Activated T-cell treated with anti-CD3 and anti-CD28 coated beads, Interleukin-2, amount 50 U/mL, for 24 hours (primary cell): ENCODE measurements around the gene PRDM16.

ENCODE experiments used
- DNase-seq: peaks from one replicate; pipeline ENCODE4 v3.0.0-alpha.2; 2020
- H3K27ac Mint-ChIP-seq: 2 replicates; pipeline ENCODE4 v1.8.0; 2020; ENCODE audit warnings: mild to moderate bottlenecking, mixed read lengths
- H3K27me3 Mint-ChIP-seq: 2 replicates; pipeline ENCODE4 v1.8.0; 2020; ENCODE audit warnings: mixed read lengths
- H3K36me3 Mint-ChIP-seq: 2 replicates; pipeline ENCODE4 v1.8.0; 2020; ENCODE audit warnings: low read depth, mixed read lengths
- H3K4me1 Mint-ChIP-seq: 2 replicates; pipeline ENCODE4 v1.8.0; 2020; ENCODE audit warnings: low read depth, mixed read lengths
- H3K4me3 Mint-ChIP-seq: 2 replicates; pipeline ENCODE4 v1.8.0; 2020; ENCODE audit warnings: mild to moderate bottlenecking, moderate library complexity, mixed read lengths
- H3K9me3 Mint-ChIP-seq: 2 replicates; pipeline ENCODE4 v1.8.0; 2020; ENCODE audit warnings: mixed read lengths

PRDM16 gene

GRCh38 chr1:3386205-3387002, 317.4 kb downstream of the PRDM16 start:
- Mint-ChIP-seq H3K36me3 (no peaks in the 10 kb centered on the region), H3K4me3 (no peak overlapping the region), H3K27me3 (peaks cover 8% of the 10 kb centered on the region), H3K4me1 (no peaks in the 10 kb centered on the region), H3K27ac (no peak overlapping the region), H3K9me3 (no peaks in the 10 kb centered on the region)
- DNase-seq, result no peak

DNA sequence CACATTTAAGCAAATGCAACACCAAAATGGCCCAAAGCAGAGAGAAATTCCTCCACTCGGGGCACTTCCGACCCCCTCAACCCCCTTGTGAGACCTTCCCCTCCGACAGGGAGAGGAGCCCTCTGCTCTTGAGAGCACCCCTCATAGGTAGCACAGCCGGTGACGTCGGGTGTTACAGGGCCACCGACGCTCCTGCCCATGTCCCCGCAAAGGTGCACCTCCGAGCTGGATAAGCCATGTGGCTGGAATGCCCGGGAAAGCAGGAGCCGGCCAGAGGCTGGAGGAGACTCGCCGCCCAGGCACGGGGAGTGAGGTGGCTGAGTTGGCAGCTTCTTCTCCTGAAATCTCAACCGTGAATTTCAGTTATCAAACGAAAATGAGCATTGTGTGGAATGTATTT, 318.4 kb downstream of the PRDM16 start:
- Mint-ChIP-seq H3K4me3 (no peak overlapping the region), H3K4me1 (no peaks in the 10 kb centered on the region), H3K36me3 (no peaks in the 10 kb centered on the region), H3K9me3 (no peaks in the 10 kb centered on the region), H3K27ac (no peak overlapping the region), H3K27me3 (peaks cover 17% of the 10 kb centered on the region)
- no peak for DNase-seq

GRCh38 chr1:3389093-3389833, 320.3 kb downstream of the PRDM16 start:
- H3K27me3 Mint-ChIP-seq, result peaks cover 24% of the 10 kb centered on the region

DNA sequence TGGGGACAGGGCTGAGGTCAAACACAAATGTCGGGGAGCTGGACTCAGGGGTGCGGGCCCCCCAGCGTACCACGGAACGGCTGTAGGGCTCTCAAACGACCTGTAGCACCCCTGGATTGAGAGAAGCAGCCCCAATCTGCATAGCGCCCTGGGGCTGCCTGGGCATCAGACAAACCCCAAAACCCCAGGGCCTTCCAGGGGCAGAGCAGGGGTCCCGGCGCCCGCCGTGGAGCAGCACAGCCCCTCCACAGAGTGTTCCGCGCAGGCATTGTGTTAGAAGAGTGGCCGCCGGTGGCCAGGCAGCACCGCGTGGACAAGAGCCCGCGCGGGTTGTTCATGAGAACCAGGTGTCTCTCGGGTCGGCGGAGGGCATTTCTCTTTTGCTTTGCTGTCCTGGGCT, 321.3 kb downstream of the PRDM16 start:
- no peak overlapping the region for H3K27ac Mint-ChIP-seq
- H3K4me1 Mint-ChIP-seq, result peaks cover 3% of the 10 kb centered on the region
- no peaks in the 10 kb centered on the region for H3K36me3 Mint-ChIP-seq
- no peak overlapping the region for H3K4me3 Mint-ChIP-seq
- DNase-seq, result no peak
- H3K27me3 Mint-ChIP-seq, result peaks cover 32% of the 10 kb centered on the region
- H3K9me3 Mint-ChIP-seq, result no peaks in the 10 kb centered on the region

More at GRCh38 chr1:3389093-3389833, 320.3 kb downstream of the PRDM16 start:
- no peak for DNase-seq
- Mint-ChIP-seq H3K27ac (no peak overlapping the region), H3K4me1 (peaks cover 3% of the 10 kb centered on the region), H3K36me3 (no peaks in the 10 kb centered on the region), H3K4me3 (no peak overlapping the region), H3K9me3 (no peaks in the 10 kb centered on the region)

- Mint-ChIP-seq H3K27ac (no peak overlapping the region), H3K36me3 (no peaks in the 10 kb centered on the region), H3K4me1 (peaks cover 3% of the 10 kb centered on the region), H3K9me3 (no peaks in the 10 kb centered on the region), H3K4me3 (no peak overlapping the region), H3K27me3 (peaks cover 42% of the 10 kb centered on the region)
- no peak for DNase-seq
These were observed 322.7 kb downstream of the PRDM16 start for GRCh38 chr1:3391711-3392110.

DNA sequence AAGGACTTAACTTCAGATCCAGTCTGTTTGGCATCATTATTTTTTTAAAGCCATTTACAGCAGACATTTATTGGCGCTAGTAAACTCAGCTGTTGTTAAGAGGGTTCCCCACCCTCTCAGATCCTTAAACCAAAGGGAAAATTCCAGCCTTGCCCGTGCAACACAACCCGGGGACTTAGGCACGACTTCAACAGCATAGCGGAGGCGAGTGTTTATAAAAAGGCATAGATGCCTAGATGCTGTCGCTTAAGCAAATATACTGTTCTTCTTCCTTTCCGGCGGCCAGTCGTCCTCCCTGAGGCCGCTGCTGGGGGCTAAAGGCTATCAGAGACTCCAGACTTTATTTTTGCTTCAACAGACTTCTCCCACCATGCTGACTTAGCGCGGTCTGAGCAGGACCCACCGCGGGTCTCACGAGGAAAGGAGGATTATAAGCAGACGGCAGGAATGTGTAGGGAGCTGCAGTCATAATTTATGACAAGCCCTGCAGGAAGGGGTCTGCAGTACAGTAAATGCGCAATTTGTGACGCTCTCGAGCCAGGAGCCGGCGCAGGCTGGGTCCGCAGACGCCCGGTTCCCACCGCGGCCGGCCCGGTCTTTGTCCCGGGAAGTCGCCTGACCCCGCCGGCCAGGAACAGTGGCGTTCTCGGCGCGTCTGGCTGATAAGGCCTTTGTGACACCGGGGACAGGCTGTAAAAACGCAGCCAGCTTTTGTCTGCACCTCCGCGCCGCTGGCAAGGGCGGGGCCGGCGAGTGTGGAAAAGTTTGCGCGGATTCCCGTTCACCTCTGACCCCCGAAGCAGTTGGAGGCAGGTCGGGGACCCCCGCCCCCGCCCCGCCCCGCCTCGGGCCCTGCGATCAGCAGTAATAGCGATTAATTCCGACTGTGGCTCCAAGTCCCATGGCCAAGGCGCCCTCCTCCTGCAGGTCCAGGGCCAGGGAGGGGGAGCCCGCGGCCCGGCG, 324.3 kb downstream of the PRDM16 start:
- Mint-ChIP-seq H3K4me3 (no peak overlapping the region), H3K27me3 (peaks cover 42% of the 10 kb centered on the region), H3K9me3 (no peaks in the 10 kb centered on the region)

DNA sequence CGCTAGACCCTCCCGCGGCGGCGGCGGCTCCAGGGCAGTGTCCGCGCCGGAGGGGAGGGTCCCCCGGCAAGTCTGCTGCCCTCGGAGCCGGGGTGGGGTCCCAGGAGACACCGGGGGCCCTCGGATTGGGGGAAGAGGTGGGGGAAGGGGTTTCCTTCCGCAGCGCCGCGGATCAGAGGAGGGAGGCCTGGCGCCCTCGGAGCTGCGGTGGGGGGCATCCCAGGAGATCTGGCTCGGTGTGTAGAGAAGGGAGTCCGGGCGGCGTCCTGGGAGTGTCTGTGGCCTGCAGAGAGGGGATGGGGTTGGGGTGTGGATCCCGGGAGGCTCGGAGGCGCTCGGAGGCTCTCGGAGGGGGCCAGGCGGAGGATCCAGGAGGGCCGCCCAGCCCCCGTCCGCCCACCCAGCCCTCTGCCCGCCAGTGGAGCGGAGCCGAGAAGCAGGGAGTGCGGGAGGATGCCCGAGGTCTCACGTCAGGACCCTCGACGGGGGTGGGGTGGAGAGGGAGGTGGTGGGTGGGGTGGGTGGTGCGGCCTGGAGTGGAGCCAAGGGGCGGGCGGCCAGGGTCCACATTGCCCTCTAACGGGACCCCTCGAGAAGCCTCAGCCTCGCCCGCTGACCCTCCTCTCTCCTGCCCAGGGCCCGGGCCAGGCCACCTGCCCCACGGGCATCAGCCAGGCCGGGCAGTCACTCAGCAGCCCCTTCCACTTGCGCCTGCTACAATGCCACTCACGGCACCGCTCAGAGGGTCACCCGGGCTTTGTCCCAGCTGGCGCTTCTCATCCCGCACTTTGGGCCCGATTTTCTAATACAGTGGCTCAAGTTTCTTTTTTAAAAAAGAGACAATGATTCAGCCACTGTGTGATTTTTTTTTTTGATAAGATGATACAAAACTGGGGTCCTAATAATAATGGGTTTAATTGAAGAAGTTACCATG, 325.3 kb downstream of the PRDM16 start:
- no peak for DNase-seq
- H3K36me3 Mint-ChIP-seq, result no peaks in the 10 kb centered on the region
- no peak overlapping the region for H3K27ac Mint-ChIP-seq
- no peak overlapping the region for H3K4me3 Mint-ChIP-seq
- H3K4me1 Mint-ChIP-seq, result peaks cover 3% of the 10 kb centered on the region
- no peaks in the 10 kb centered on the region for H3K9me3 Mint-ChIP-seq
- peaks cover 42% of the 10 kb centered on the region for H3K27me3 Mint-ChIP-seq

More for the DNA sequence above, 324.3 kb downstream of the PRDM16 start:
- no peak for DNase-seq
- Mint-ChIP-seq H3K4me1 (peaks cover 3% of the 10 kb centered on the region), H3K36me3 (no peaks in the 10 kb centered on the region), H3K27ac (no peak overlapping the region)

GRCh38 chr1:3396411-3396810, 327.4 kb downstream of the PRDM16 start:
- no peaks in the 10 kb centered on the region for H3K36me3 Mint-ChIP-seq
- H3K4me1 Mint-ChIP-seq, result peaks cover 3% of the 10 kb centered on the region
- peaks cover 43% of the 10 kb centered on the region for H3K27me3 Mint-ChIP-seq
- no peak overlapping the region for H3K27ac Mint-ChIP-seq
- H3K4me3 Mint-ChIP-seq, result no peak overlapping the region
- no peaks in the 10 kb centered on the region for H3K9me3 Mint-ChIP-seq
- DNase-seq, result no peak

DNA sequence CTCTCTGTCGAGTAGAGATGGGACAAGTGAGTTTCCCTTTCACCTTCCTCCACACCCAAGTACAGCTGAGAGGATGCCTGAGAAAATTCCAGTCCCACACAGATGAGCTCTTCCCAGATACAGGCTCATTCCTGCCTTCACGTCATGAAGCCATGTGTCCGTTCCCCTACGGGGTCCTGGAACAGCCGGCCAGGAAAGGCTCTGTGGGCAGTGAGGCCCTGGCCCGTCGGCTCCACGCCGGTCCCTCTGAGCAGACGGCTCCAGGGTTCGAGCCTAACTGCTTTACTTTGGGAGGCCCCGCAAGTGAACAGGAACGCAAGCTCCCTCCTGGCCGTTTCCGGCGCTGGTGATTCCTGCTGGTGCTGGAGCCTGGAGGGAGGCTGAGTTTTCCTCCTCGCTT, 328.3 kb downstream of the PRDM16 start:
- no peak overlapping the region for H3K4me3 Mint-ChIP-seq
- peaks cover 36% of the 10 kb centered on the region for H3K27me3 Mint-ChIP-seq
- DNase-seq, result no peak
- H3K4me1 Mint-ChIP-seq, result peaks cover 3% of the 10 kb centered on the region
- no peak overlapping the region for H3K27ac Mint-ChIP-seq
- no peaks in the 10 kb centered on the region for H3K36me3 Mint-ChIP-seq
- no peaks in the 10 kb centered on the region for H3K9me3 Mint-ChIP-seq

DNA sequence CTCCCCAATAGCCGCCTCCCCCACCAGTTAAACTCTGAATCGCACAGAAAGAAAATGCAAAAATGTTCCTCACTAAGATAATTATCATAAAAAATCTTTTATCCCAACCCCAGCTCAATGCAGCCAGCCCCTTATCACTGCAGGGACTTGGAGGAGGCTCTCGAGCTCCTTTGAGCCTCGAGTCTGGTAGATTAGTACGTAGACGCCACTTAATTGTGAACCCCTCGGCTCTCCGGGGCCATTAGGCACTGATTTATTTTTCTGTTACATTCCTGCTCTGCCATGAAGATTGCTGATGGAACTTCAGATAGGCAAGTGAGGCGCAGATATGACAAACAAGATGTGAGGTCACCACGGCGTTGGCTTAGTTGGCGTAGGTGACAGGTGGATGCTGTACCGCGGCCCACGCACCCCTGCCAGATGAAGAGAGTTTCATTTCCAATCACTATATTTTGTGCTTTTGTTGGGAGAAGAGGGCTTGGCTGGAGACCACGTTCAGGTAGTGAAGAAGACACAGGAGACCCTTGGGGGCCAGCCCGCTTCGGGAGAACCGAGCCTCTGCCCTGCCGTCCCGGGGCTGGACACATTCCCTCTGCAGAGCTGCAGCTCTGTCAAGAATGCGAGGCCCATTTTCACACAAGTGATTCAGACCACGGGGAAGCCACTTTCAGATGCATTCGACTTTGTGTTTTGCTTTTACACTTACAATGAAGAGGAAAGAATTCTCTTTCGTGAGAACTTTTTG, 329.6 kb downstream of the PRDM16 start:
- no peak overlapping the region for H3K4me3 Mint-ChIP-seq
- peaks cover under 1% of the 10 kb centered on the region for H3K4me1 Mint-ChIP-seq
- H3K27ac Mint-ChIP-seq, result no peak overlapping the region
- no peaks in the 10 kb centered on the region for H3K9me3 Mint-ChIP-seq
- DNase-seq, result no peak
- H3K36me3 Mint-ChIP-seq, result no peaks in the 10 kb centered on the region
- peaks cover 24% of the 10 kb centered on the region for H3K27me3 Mint-ChIP-seq

DNA sequence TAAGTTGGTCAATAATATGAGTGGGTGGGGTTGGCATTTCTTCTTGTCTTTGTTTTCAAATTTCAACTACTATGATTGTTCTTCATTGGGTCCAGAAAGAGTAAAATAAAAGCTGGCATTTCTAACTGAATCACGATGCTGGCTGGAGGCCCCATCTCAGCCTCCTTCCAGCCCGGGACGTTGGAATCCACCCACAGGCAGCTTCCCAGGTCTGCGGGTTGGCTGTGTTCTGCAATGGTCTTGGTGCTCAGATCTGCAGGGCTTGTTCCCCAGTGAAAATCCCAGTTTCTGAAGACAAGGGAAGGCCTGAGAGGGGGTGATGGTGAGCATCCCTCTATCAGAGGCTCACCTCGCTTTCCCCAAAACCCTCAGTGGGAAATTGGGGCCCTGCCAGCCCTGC, 330.7 kb downstream of the PRDM16 start:
- H3K27ac Mint-ChIP-seq, result no peak overlapping the region
- no peak overlapping the region for H3K4me3 Mint-ChIP-seq
- H3K9me3 Mint-ChIP-seq, result no peaks in the 10 kb centered on the region
- H3K36me3 Mint-ChIP-seq, result no peaks in the 10 kb centered on the region
- H3K4me1 Mint-ChIP-seq, result no peaks in the 10 kb centered on the region
- no peak for DNase-seq
- peaks cover 21% of the 10 kb centered on the region for H3K27me3 Mint-ChIP-seq

DNA sequence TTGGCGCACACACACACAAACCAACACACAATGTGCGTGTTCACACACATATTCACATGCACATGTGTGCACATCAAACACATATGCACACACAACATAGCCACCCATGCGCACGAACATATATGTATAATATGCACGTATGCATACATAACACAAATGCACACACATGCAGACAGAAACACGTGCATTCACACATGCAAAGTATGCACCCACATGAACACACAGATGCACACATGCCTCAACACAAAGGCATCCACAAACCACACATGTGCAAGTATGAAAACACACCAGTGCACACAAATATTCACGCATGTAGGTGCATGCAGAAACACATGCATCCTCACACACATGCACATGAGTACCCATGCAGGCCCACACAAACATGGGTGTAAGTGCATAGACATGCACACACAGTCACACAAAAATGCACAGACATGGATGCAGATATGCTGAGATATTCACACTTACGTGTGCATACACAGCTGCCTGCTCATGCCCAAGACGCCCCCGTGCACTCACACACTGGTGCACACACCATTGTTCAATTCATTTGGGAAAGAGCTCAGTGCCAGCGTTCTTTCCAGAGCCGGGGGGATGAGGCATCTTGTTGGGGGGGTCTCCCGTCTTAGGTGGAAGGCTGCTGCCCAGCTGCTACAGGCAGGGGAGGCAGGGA, 332.7 kb downstream of the PRDM16 start:
- Mint-ChIP-seq H3K27ac (no peak overlapping the region), H3K9me3 (no peaks in the 10 kb centered on the region), H3K4me1 (no peaks in the 10 kb centered on the region), H3K27me3 (peaks cover 5% of the 10 kb centered on the region), H3K36me3 (no peaks in the 10 kb centered on the region), H3K4me3 (no peak overlapping the region)
- no peak for DNase-seq
